K562 (cell line): ENCODE results near the gene YAP1. TPM values are rescaled to one million over a fixed set of nuclear protein-coding genes. Genes with fewer than 3 reads are reported as not detected.

Source experiments
- ATAC-seq: fragments of 200-7000 bp; cut with Tn5 transposase; 3 replicates; pipeline ENCODE4 v1.9.1; 2020; ENCODE audit warnings: moderate library complexity
- BruUV-seq: library from RNA; stranded (reverse); fragments of 400-500 nt; replicated peaks from 2 replicates; lab custom pipeline; 2021; lab: Mats Ljungman, UMichigan
- CTCF ChIA-PET: fragments of 300-600 bp; formaldehyde crosslinking; extraction: SDS; loops from one replicate; lab custom pipeline; 2021; ENCODE audit warnings: low intra/inter-chr PET ratio; lab: Yijun Ruan, JAX
- POLR2A ChIA-PET: fragments of 300-600, 350-650 bp; sonication (Branson Sonifier 250); formaldehyde crosslinking; extraction: SDS; loops from one replicate; lab custom pipeline; 2021; ENCODE audit warnings: antibody characterized with exemption, inconsistent platforms; lab: Yijun Ruan, JAX
- DNase-seq, 4 experiments: peaks; one replicate each; pipeline versions ENCODE4 v3.0.0 to v3.0.0-alpha.2; 2011 to 2018; ENCODE audit warnings: low spot score in 3 of 4, mixed read lengths in 3 of 4; ENCODE audit errors: extremely low read depth in 1 of 4
- FAIRE-seq: peaks from 2 replicates; lab custom pipeline; 2011; peaks lifted over from hg19 to GRCh38; lab: Jason Lieb, UNC
- H2AFZ ChIP-seq: 2 replicates; pipeline ENCODE4 v1.6.0; 2011; ENCODE audit warnings: low read depth, low read length, control low read depth, inconsistent platforms
- H3K27ac ChIP-seq: fragments of 200-600 bp; 3 replicates; pipeline ENCODE4 v1.8.0; 2011; ENCODE audit warnings: low read depth, mild to moderate bottlenecking, control low read depth, inconsistent platforms, low read length, moderate library complexity, mixed read lengths; ENCODE audit errors: extremely low read depth
- H3K27me3 ChIP-seq, 2 experiments: fragments of 300-600 bp in 1 of 2; 2 replicates in 1 of 2; 3 replicates in 1 of 2; pipeline versions ENCODE4 v1.6.0 to v1.8.0; 2011; ENCODE audit warnings: inconsistent platforms in 2 of 2, low read length in 2 of 2, mild to moderate bottlenecking in 1 of 2, mixed read lengths in 1 of 2, moderate library complexity in 1 of 2; ENCODE audit not compliant: control insufficient read depth in 2 of 2, insufficient read depth in 2 of 2
- H3K36me3 ChIP-seq: fragments of 300-600 bp; 3 replicates; pipeline ENCODE4 v1.8.0; 2011; ENCODE audit warnings: mild to moderate bottlenecking, low read length, inconsistent platforms; ENCODE audit not compliant: control insufficient read depth, insufficient read depth
- H3K4me1 ChIP-seq, 2 experiments: fragments of 200-600 bp in 1 of 2; replicated peaks in 1 of 2; 2 replicates in 1 of 2; 3 replicates in 1 of 2; pipeline versions ENCODE4 v1.5.1 to v1.8.0; 2011; ENCODE audit warnings: inconsistent platforms in 2 of 2, low read length in 2 of 2, mild to moderate bottlenecking in 1 of 2, mixed read lengths in 1 of 2, moderate library complexity in 1 of 2; ENCODE audit not compliant: control insufficient read depth in 2 of 2, insufficient read depth in 2 of 2
- H3K4me2 ChIP-seq: 2 replicates; pipeline ENCODE4 v1.6.1; 2011; ENCODE audit warnings: low read length, control low read depth, inconsistent platforms, mixed read lengths; ENCODE audit not compliant: insufficient read depth
- H3K4me3 ChIP-seq: fragments of 200-600 bp; sonication (generic), shearing (Covaris generic); 2 replicates; pipeline ENCODE4 v1.5.1; 2016; ENCODE audit warnings: control low read depth, inconsistent platforms
- H3K79me2 ChIP-seq: fragments of 200-600 bp; 3 replicates; pipeline ENCODE4 v1.8.0; 2011; ENCODE audit warnings: low read length, inconsistent platforms; ENCODE audit not compliant: control insufficient read depth, insufficient read depth
- H3K9ac ChIP-seq, 2 experiments: 2 replicates each; pipeline versions ENCODE4 v1.6.0 to v1.6.1; 2011; ENCODE audit warnings: low read depth in 2 of 2, low read length in 2 of 2, control low read depth in 1 of 2, inconsistent platforms in 1 of 2, mild to moderate bottlenecking in 1 of 2, mixed read lengths in 1 of 2; ENCODE audit not compliant: insufficient read depth in 1 of 2
- H3K9me1 ChIP-seq: one replicate; pipeline ENCODE4 v1.6.0; 2011; ENCODE audit warnings: inconsistent platforms, mild to moderate bottlenecking, low read length, moderate library complexity; ENCODE audit not compliant: control insufficient read depth, insufficient read depth
- H3K9me3 ChIP-seq: replicated peaks from 2 replicates; pipeline ENCODE4 v1.5.1; 2011; ENCODE audit warnings: low read depth, low read length, inconsistent platforms; ENCODE audit not compliant: control insufficient read depth, insufficient read depth
- H4K20me1 ChIP-seq: replicated peaks from 2 replicates; pipeline ENCODE4 v1.6.1; 2011; ENCODE audit warnings: low read length, inconsistent platforms, mixed read lengths; ENCODE audit not compliant: control insufficient read depth, insufficient read depth
- BACH1 ChIP-seq: fragments of 200-800 bp; sonication (Bioruptor generic); IDR thresholded peaks from 2 replicates; pipeline ENCODE4 v1.6.1; 2016; ENCODE audit warnings: missing genetic modification characterization, missing compliant biosample characterization
- BDP1 ChIP-seq: IDR thresholded peaks from 3 replicates; pipeline ENCODE4 v1.6.1; 2011; ENCODE audit not compliant: insufficient read length, insufficient read depth
- CREB1 ChIP-seq, 2 experiments: sonication (generic) in 1 of 2; formaldehyde crosslinking in 1 of 2; IDR thresholded peaks; 2 replicates each; pipeline versions ENCODE4 v1.6.1 to v1.8.0; 2012 to 2022; ENCODE audit warnings: inconsistent platforms in 1 of 2, mild to moderate bottlenecking in 1 of 2, missing genetic modification reagents in 1 of 2, moderate library complexity in 1 of 2
- NEUROD1 ChIP-seq: fragments of 150-350 bp; IDR thresholded peaks from 2 replicates; pipeline ENCODE4 v1.6.1; 2014; ENCODE audit warnings: borderline replicate concordance, low read length, low read depth; ENCODE audit not compliant: partially characterized antibody
- NFE2 ChIP-seq: IDR thresholded peaks from 2 replicates; pipeline ENCODE4 v1.6.1; 2014; ENCODE audit warnings: antibody characterized with exemption, low read depth
- NR2C2 ChIP-seq, 2 experiments: fragments of 200-800 bp in 1 of 2; sonication (Bioruptor generic) in 1 of 2; sonication (generic) in 1 of 2; formaldehyde crosslinking in 1 of 2; IDR thresholded peaks; 2 replicates each; pipeline versions ENCODE4 v1.6.1 to v1.8.0; 2016 to 2022; ENCODE audit warnings: mild to moderate bottlenecking in 1 of 2, missing compliant biosample characterization in 1 of 2, missing genetic modification characterization in 1 of 2, missing genetic modification reagents in 1 of 2
- POLR2AphosphoS5 ChIP-seq: IDR thresholded peaks from 2 replicates; pipeline ENCODE4 v1.6.1; 2011; ENCODE audit warnings: mild to moderate bottlenecking, low read depth, low read length, moderate library complexity; ENCODE audit not compliant: control insufficient read depth, insufficient read depth
- ZBTB1 ChIP-seq: sonication (generic); formaldehyde crosslinking; IDR thresholded peaks from 2 replicates; pipeline ENCODE4 v1.8.1; 2023; ENCODE audit warnings: missing genetic modification reagents, low read depth, mild to moderate bottlenecking, borderline replicate concordance
- ZNF146 ChIP-seq: IDR thresholded peaks from one replicate; pipeline ENCODE4 v1.6.1; 2018; ENCODE audit warnings: missing compliant biosample characterization; ENCODE audit not compliant: unreplicated experiment
- WGBS: fragments of 100-300 bp; shearing (Covaris generic); methylation state at CpG from one replicate; pipeline ENCODE4 v1.1.6; 2016; ENCODE audit warnings: low coverage, mixed read lengths; ENCODE audit not compliant: insufficient coverage; ENCODE audit errors: missing lambda C conversion rate; 5-methylcytosine and 5-hydroxymethylcytosine counted together
- in situ Hi-C: fragments of 300-500 bp; cut with MboI; formaldehyde crosslinking; loops from 4 replicates; pipeline ENCODE4 v1.15.0; 2018; ENCODE audit warnings: inconsistent platforms, mixed read lengths
- intact Hi-C: fragments of 100-400 bp; cut with micrococcal nuclease; formaldehyde crosslinking; loops from 2 replicates; pipeline ENCODE4 v1.14.2; 2022
- polyA plus RNA-seq, 8 experiments: library from polyadenylated mRNA; depleted of rRNA in 4 of 8; stranded (reverse) in 5 of 8; unstranded in 3 of 8; fragments of >200 nt; fragmentation: Nextera tagmentation in 2 of 8; fragmentation: Illumina TruSeq in 1 of 8; extraction: Ambion mirVana in 2 of 8; extraction: Trizol in 1 of 8; gene quantifications; 2 replicates each; pipeline versions ENCODE4 v1.2.1 to v1.2.3, GENCODE V29; 2011 to 2014; ENCODE audit warnings: inconsistent platforms in 1 of 8, missing spikeins in 1 of 8
- total RNA-seq, 7 experiments: library from RNA; depleted of rRNA in 6 of 7; stranded (reverse); fragments of >200 nt in 6 of 7; fragmentation: Illumina TruSeq in 2 of 7; extraction: Trizol in 2 of 7; gene quantifications; 2 replicates each; pipeline versions ENCODE4 v1.2.1 to v1.2.3, GENCODE V29; 2011 to 2021; ENCODE audit warnings: low replicate concordance in 1 of 7
- TF ChIP-seq, protein P1 (sequence below), 3 experiments: IDR thresholded peaks in 2 of 3; conservative IDR thresholded peaks in 1 of 3; 2 replicates each; pipeline ENCODE4 v1.5.1; 2011 to 2012; ENCODE audit warnings: low read length in 3 of 3, mild to moderate bottlenecking in 3 of 3, control low read depth in 2 of 3, improper control_type of control experiment in 1 of 3, inconsistent platforms in 1 of 3, low read depth in 1 of 3, mixed read lengths in 1 of 3, moderate library complexity in 1 of 3; ENCODE audit not compliant: insufficient read depth in 2 of 3

YAP1 gene
- total and polyA plus RNA-seq, 9 of the 15 experiments (the other 6 are each of a cell fraction or from before 2014, with no cell fraction given): 0.18 TPM; not detected in 8

DNA sequence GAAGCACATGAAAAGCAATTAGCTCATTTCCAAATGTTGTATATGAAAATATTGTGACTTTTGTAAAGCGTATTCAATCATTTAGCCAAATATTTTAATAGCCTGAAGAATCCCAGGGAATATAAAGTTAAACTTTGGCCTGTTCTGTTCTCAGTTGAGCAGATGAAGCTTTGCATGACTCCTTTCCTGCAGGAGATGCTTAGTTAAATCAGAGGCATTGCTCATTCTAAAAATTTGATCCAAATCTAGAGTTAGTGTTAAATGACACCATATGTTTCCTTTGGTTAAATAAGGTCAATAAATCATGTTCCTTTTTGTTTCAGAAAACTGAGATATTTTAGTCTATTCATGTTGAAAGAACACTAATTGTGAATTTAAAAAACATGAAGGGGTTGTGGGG is 155.9 kb downstream of the YAP1 start:
- H3K36me3 ChIP-seq: no peaks in the 10 kb centered on the region
- H3K9me1 ChIP-seq: no peaks in the 10 kb centered on the region
- in situ Hi-C loops: no loop called here
- TF ChIP-seq POLR2AphosphoS5: no peak
- TF ChIP-seq CREB1 (IDR thresholded peaks at IDR 0.05): no peak
- no peak for TF ChIP-seq CREB1 (CRISPR knock-in tag; IDR thresholded peaks at IDR 0.05)
- no peak for TF ChIP-seq BDP1
- no peak for TF ChIP-seq ZBTB1 (CRISPR knock-in tag)
- TF ChIP-seq, protein P1, sequence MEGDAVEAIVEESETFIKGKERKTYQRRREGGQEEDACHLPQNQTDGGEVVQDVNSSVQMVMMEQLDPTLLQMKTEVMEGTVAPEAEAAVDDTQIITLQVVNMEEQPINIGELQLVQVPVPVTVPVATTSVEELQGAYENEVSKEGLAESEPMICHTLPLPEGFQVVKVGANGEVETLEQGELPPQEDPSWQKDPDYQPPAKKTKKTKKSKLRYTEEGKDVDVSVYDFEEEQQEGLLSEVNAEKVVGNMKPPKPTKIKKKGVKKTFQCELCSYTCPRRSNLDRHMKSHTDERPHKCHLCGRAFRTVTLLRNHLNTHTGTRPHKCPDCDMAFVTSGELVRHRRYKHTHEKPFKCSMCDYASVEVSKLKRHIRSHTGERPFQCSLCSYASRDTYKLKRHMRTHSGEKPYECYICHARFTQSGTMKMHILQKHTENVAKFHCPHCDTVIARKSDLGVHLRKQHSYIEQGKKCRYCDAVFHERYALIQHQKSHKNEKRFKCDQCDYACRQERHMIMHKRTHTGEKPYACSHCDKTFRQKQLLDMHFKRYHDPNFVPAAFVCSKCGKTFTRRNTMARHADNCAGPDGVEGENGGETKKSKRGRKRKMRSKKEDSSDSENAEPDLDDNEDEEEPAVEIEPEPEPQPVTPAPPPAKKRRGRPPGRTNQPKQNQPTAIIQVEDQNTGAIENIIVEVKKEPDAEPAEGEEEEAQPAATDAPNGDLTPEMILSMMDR (IDR thresholded peaks at IDR 0.05 in 2 of 3, conservative IDR thresholded peaks at IDR 0.05 in 1 of 3; ENCODE audit: insufficient read depth in 2 of 3, low read depth in 1 of 3, low read length in 3 of 3): no peak
- no peak for TF ChIP-seq NR2C2 (CRISPR knock-in tag; IDR thresholded peaks at IDR 0.05)
- no peak for TF ChIP-seq NR2C2 (tag; IDR thresholded peaks at IDR 0.05)
- TF ChIP-seq NFE2: no peak
- TF ChIP-seq ZNF146 (CRISPR knock-in tag): no peak
- TF ChIP-seq NEUROD1: no peak
- no peak for TF ChIP-seq BACH1 (tag)
- H4K20me1 ChIP-seq: no peaks in the 10 kb centered on the region
- H3K4me3 ChIP-seq: no peak overlapping the region
- ChIA-PET CTCF (no interaction called here), POLR2A (no interaction called here)
- no peaks in the 10 kb centered on the region for H3K79me2 ChIP-seq
- peaks cover 2 to 11% of the 10 kb centered on the region in 2 experiments; a peak in 3 of 5 replicates for H3K27me3 ChIP-seq
- ATAC-seq (no peak), DNase-seq (no peak), FAIRE-seq (no peak)
- H3K9ac ChIP-seq: no peak overlapping the region
- intact Hi-C loops: no loop called here
- H3K27ac ChIP-seq: no peak overlapping the region
- H3K9me3 ChIP-seq: no peaks in the 10 kb centered on the region
- no peak overlapping the region for H3K4me2 ChIP-seq
- H2AFZ ChIP-seq: no peak overlapping the region
- no TSS peak for BruUV-seq
- H3K4me1 ChIP-seq: peaks cover 10 to 15% of the 10 kb centered on the region in 2 experiments
- whole genome bisulfite sequencing: 14% methylated on average over 1 of the region's 1 CpG
